RWPE1 (cell line): ENCODE results near the gene CABP4.
"Not testable (repeated sequence)": the region's sequence is repeated elsewhere in the genome, so short reads cannot be mapped to it uniquely, and the experiment has no call there.

ENCODE experiments used
- CTCF ChIA-PET: fragments of 350-600 bp; sonication (Branson Sonifier 250); formaldehyde crosslinking; extraction: SDS; loops from one replicate; lab custom pipeline; 2021; lab: Yijun Ruan, JAX
- POLR2A ChIA-PET: fragments of 400-600 bp; formaldehyde crosslinking; extraction: SDS; loops from one replicate; lab custom pipeline; 2020; ENCODE audit warnings: antibody characterized with exemption; ENCODE audit not compliant: low non-redundant PET; lab: Yijun Ruan, JAX
- DNase-seq: peaks from one replicate; pipeline ENCODE4 v3.0.0; 2012; ENCODE audit warnings: low spot score
- H3K27ac ChIP-seq: fragments of 450-650 bp; 2 replicates; pipeline ENCODE4 v1.5.1; 2017
- CTCF ChIP-seq: fragments of 450-650 bp; conservative IDR thresholded peaks from 2 replicates; pipeline ENCODE4 v1.5.1; 2017; ENCODE audit warnings: low read depth, mild to moderate bottlenecking

The CABP4 gene

GRCh38 chr11:67468056-67468455, 12.9 kb downstream of the CABP4 start:
- H3K27ac ChIP-seq, result peak overlapping the region; percentile 96
- TF ChIP-seq CTCF, result no peak
- DNase-seq, result peak; percentile 89
- ChIA-PET POLR2A (interaction anchor here (1.0 to 2.5 kb wide), 8 partner anchors 15 to 128 kb away, joined by 3 to 11 read pairs (median 4); partner anchors contain the start of genes AIP, CORO1B, PITPNM1 and POLD4), CTCF (interaction anchor here (0.7 to 1.9 kb wide), 2 partner anchors 67 to 147 kb away, joined by 5 to 13 read pairs; partner anchors contain the start of gene PPP1CA)

GRCh38 chr11:67468456-67468758, 13.3 kb downstream of the CABP4 start:
- no peak for DNase-seq
- ChIA-PET POLR2A (interaction anchor here (0.5 to 2.5 kb wide), 8 partner anchors 14 to 115 kb away, joined by 3 to 11 read pairs (median 4); partner anchors contain the start of genes AIP, CORO1B, PITPNM1 and POLD4), CTCF (interaction anchor here (0.7 to 1.9 kb wide), 3 partner anchors 29 to 147 kb away, joined by 4 to 13 read pairs (median 5); partner anchors contain the start of gene PPP1CA)
- no peak for TF ChIP-seq CTCF
- peak overlapping the region; percentile 96 for H3K27ac ChIP-seq

- CTCF ChIA-PET, result interaction anchor here (1.2 to 1.9 kb wide), 2 partner anchors 30 to 68 kb away, joined by 4 to 13 read pairs; partner anchors contain the start of gene PPP1CA
- DNase-seq, result peak; percentile 89
These were observed 13.8 kb downstream of the CABP4 start, which contains the start of gene TMEM134 for GRCh38 chr11:67468759-67469507. Gene TMEM134, minus strand, starts transcription at chr11:67469251. Its CDS starts 59 bp downstream, at chr11:67469192.

GRCh38 chr11:67469508-67469811, 14.3 kb downstream of the CABP4 start:
- ChIA-PET CTCF (interaction anchor here (0.7 to 1.2 kb wide), 2 partner anchors 28 to 30 kb away, joined by 3 to 4 read pairs; no protein-coding TSS in a partner anchor), POLR2A (interaction anchor here (1.7 kb wide), 1 partner anchor 13 kb away, joined by 5 read pairs; the partner anchor contains the start of gene AIP)
- H3K27ac ChIP-seq, result peak overlapping the region; percentile 96
- DNase-seq, result no peak
- peak; percentile 19; the same call in 1 of the 2 replicates for TF ChIP-seq CTCF

More at GRCh38 chr11:67468759-67469507, 13.8 kb downstream of the CABP4 start, which contains the start of gene TMEM134:
- TF ChIP-seq CTCF, result peak; percentile 57
- POLR2A ChIA-PET, result interaction anchor here (0.5 to 2.5 kb wide), 8 partner anchors 14 to 116 kb away, joined by 3 to 11 read pairs (median 4); partner anchors contain the start of genes AIP, CORO1B, PITPNM1 and POLD4
- peak within 1 kb of the TSS; percentile 96 for H3K27ac ChIP-seq

GRCh38 chr11:67470337-67471002, 15.3 kb downstream of the CABP4 start:
- H3K27ac ChIP-seq, result no peak overlapping the region; the same call in 1 of the 2 replicates
- ChIA-PET CTCF (no interaction called here), POLR2A (no interaction called here)
- no peak for TF ChIP-seq CTCF
- no peak for DNase-seq

GRCh38 chr11:67472882-67473281, 17.7 kb downstream of the CABP4 start:
- ChIA-PET POLR2A (no interaction called here), CTCF (no interaction called here)
- TF ChIP-seq CTCF, result no peak
- DNase-seq, result no peak
- H3K27ac ChIP-seq, result no peak overlapping the region

- CTCF ChIA-PET, result interaction anchor here (0.6 kb wide), 2 partner anchors 11 to 75 kb away, joined by 3 read pairs; partner anchors contain the start of gene PPP1CA
These were observed 21.5 kb downstream of the CABP4 start for GRCh38 chr11:67476692-67477091.

GRCh38 chr11:67477344-67478050, 22.3 kb downstream of the CABP4 start:
- POLR2A ChIA-PET, DNase-seq, H3K27ac ChIP-seq: not testable (repeated sequence)
- CTCF ChIA-PET, result interaction anchor here (0.6 kb wide), 3 partner anchors 12 to 76 kb away, joined by 3 to 4 read pairs (median 3); partner anchors contain the start of gene PPP1CA

More at GRCh38 chr11:67476692-67477091, 21.5 kb downstream of the CABP4 start:
- POLR2A ChIA-PET, H3K27ac ChIP-seq, DNase-seq: not testable (repeated sequence)
